Neural cell (in vitro differentiated cells): Measurements from ENCODE around the gene CSMD2. TPM values are rescaled to one million over a fixed set of nuclear protein-coding genes. Genes with fewer than 3 reads are reported as not detected.

ENCODE experiments used
- H2AFZ ChIP-seq: fragments of 200-600, 300-800 bp; sonication (generic), shearing (Covaris generic); 2 replicates; pipeline ENCODE4 v1.6.0; 2014; ENCODE audit warnings: low read depth, mild to moderate bottlenecking, antibody characterized with exemption, low read length, moderate library complexity
- H3F3A ChIP-seq: fragments of 200-600 bp; shearing (Covaris generic); 2 replicates; pipeline ENCODE4 v1.6.1; 2016; ENCODE audit warnings: mild to moderate bottlenecking, moderate library complexity, mixed read lengths, antibody characterized with exemption, low read length; ENCODE audit not compliant: insufficient read depth, poor library complexity, severe bottlenecking
- H3K27ac ChIP-seq: fragments of 200-600, 300-800 bp; sonication (generic), shearing (Covaris generic); 2 replicates; pipeline ENCODE4 v1.5.1; 2014; ENCODE audit warnings: mild to moderate bottlenecking, low read length, moderate library complexity
- H3K27me3 ChIP-seq: fragments of 300-800, 200-600 bp; sonication (generic), shearing (Covaris generic); 2 replicates; pipeline ENCODE4 v1.6.0; 2014; ENCODE audit warnings: mild to moderate bottlenecking, low read depth, low read length, moderate library complexity; ENCODE audit not compliant: insufficient read depth
- H3K36me3 ChIP-seq: fragments of 300-800, 200-600 bp; sonication (generic), shearing (Covaris generic); 2 replicates; pipeline ENCODE4 v1.5.1; 2014; ENCODE audit warnings: mild to moderate bottlenecking, antibody characterized with exemption, low read length, moderate library complexity; ENCODE audit not compliant: insufficient read depth
- H3K4me2 ChIP-seq: fragments of 300-800, 200-600 bp; sonication (generic), shearing (Covaris generic); 2 replicates; pipeline ENCODE4 v1.6.0; 2014; ENCODE audit warnings: mild to moderate bottlenecking, low read length
- H3K4me3 ChIP-seq: fragments of 300-800, 200-600 bp; sonication (generic), shearing (Covaris generic); 2 replicates; pipeline ENCODE4 v1.5.1; 2014; ENCODE audit warnings: mild to moderate bottlenecking, low read length, moderate library complexity
- H3K79me2 ChIP-seq: fragments of 200-600 bp; shearing (Covaris generic); replicated peaks from 2 replicates; pipeline ENCODE4 v1.6.0; 2014; ENCODE audit warnings: mild to moderate bottlenecking, low read length, moderate library complexity; ENCODE audit not compliant: insufficient read depth
- H3K9ac ChIP-seq: fragments of 300-800, 200-600 bp; sonication (generic), shearing (Covaris generic); 2 replicates; pipeline ENCODE4 v1.6.1; 2016; ENCODE audit warnings: mild to moderate bottlenecking, low read length, mixed read lengths
- H3K9me2 ChIP-seq: fragments of 200-600 bp; shearing (Covaris generic); 2 replicates; pipeline ENCODE4 v1.6.1; 2016; ENCODE audit warnings: mild to moderate bottlenecking, low read length, mixed read lengths; ENCODE audit not compliant: insufficient read depth
- H3K9me3 ChIP-seq: fragments of 200-600, 300-800 bp; sonication (generic), shearing (Covaris generic); 2 replicates; pipeline ENCODE4 v1.6.1; 2016; ENCODE audit warnings: mild to moderate bottlenecking, mixed run types, low read length, moderate library complexity, mixed read lengths
- H4K20me1 ChIP-seq: fragments of 200-600 bp; shearing (Covaris generic); 2 replicates; pipeline ENCODE4 v1.6.1; 2016; ENCODE audit warnings: mild to moderate bottlenecking, mixed run types; ENCODE audit not compliant: insufficient read depth
- CTCF ChIP-seq: fragments of 450-650 bp; IDR thresholded peaks from 2 replicates; pipeline ENCODE4 v1.5.1; 2014; ENCODE audit warnings: antibody characterized with exemption, mild to moderate bottlenecking, moderate library complexity; ENCODE audit not compliant: poor library complexity, severe bottlenecking
- EP300 ChIP-seq: fragments of 450-650 bp; conservative IDR thresholded peaks from 2 replicates; pipeline ENCODE4 v1.6.1; 2014; ENCODE audit warnings: antibody characterized with exemption, mild to moderate bottlenecking, moderate library complexity; ENCODE audit not compliant: poor library complexity, severe bottlenecking
- EZH2 ChIP-seq: fragments of 200-600, 300-800 bp; shearing (Covaris generic), sonication (generic); IDR thresholded peaks from 2 replicates; pipeline ENCODE4 v1.6.1; 2014; ENCODE audit warnings: antibody characterized with exemption, low read length, borderline replicate concordance, mild to moderate bottlenecking; ENCODE audit not compliant: insufficient read depth, poor library complexity, severe bottlenecking
- MXI1 ChIP-seq: fragments of 450-650 bp; conservative IDR thresholded peaks from 2 replicates; pipeline ENCODE4 v1.6.1; 2014; ENCODE audit warnings: antibody characterized with exemption, mild to moderate bottlenecking; ENCODE audit not compliant: poor library complexity, severe bottlenecking
- POLR2AphosphoS5 ChIP-seq: IDR thresholded peaks from 2 replicates; pipeline ENCODE4 v1.6.1; 2012
- RAD21 ChIP-seq: fragments of 450-650 bp; conservative IDR thresholded peaks from 2 replicates; pipeline ENCODE4 v1.6.1; 2014; ENCODE audit warnings: antibody characterized with exemption, mild to moderate bottlenecking, moderate library complexity
- REST ChIP-seq: IDR thresholded peaks from 2 replicates; pipeline ENCODE4 v1.6.1; 2012; ENCODE audit warnings: borderline replicate concordance
- SMC3 ChIP-seq: fragments of 450-650 bp; conservative IDR thresholded peaks from 2 replicates; pipeline ENCODE4 v1.6.1; 2014; ENCODE audit warnings: antibody characterized with exemption, mild to moderate bottlenecking, moderate library complexity; ENCODE audit not compliant: poor library complexity
- TAF1 ChIP-seq: IDR thresholded peaks from 2 replicates; pipeline ENCODE4 v1.6.1; 2012; ENCODE audit warnings: low read depth
- polyA plus RNA-seq: library from polyadenylated mRNA; depleted of rRNA; stranded (reverse); fragments of >200 nt; gene quantifications from 2 replicates; pipeline ENCODE4 v1.2.3, GENCODE V29; 2014

The CSMD2 gene
- polyA plus RNA-seq, 1 donor from 2014 or later: 9.6 TPM

- no peaks in the 10 kb centered on the region for H3F3A ChIP-seq
- H3K79me2 ChIP-seq: no peaks in the 10 kb centered on the region
- peaks cover 4% of the 10 kb centered on the region for H3K36me3 ChIP-seq
- no peak overlapping the region for H3K4me2 ChIP-seq
- H2AFZ ChIP-seq: no peak overlapping the region
- no peaks in the 10 kb centered on the region for H4K20me1 ChIP-seq
- no peak overlapping the region for H3K27ac ChIP-seq
- no peak for TF ChIP-seq SMC3
- TF ChIP-seq EZH2: no peak
- TF ChIP-seq RAD21: no peak
- TF ChIP-seq POLR2AphosphoS5: no peak
- TF ChIP-seq TAF1: no peak
- TF ChIP-seq REST: no peak
- no peak for TF ChIP-seq CTCF
- TF ChIP-seq EP300: no peak
- TF ChIP-seq MXI1: no peak
- no peaks in the 10 kb centered on the region for H3K9me2 ChIP-seq
- no peak overlapping the region for H3K4me3 ChIP-seq
- no peak overlapping the region for H3K9ac ChIP-seq
- H3K9me3 ChIP-seq: no peaks in the 10 kb centered on the region
- no peaks in the 10 kb centered on the region for H3K27me3 ChIP-seq
Measured at GRCh38 chr1:33710967-33711366, 454.1 kb downstream of the CSMD2 start.

DNA sequence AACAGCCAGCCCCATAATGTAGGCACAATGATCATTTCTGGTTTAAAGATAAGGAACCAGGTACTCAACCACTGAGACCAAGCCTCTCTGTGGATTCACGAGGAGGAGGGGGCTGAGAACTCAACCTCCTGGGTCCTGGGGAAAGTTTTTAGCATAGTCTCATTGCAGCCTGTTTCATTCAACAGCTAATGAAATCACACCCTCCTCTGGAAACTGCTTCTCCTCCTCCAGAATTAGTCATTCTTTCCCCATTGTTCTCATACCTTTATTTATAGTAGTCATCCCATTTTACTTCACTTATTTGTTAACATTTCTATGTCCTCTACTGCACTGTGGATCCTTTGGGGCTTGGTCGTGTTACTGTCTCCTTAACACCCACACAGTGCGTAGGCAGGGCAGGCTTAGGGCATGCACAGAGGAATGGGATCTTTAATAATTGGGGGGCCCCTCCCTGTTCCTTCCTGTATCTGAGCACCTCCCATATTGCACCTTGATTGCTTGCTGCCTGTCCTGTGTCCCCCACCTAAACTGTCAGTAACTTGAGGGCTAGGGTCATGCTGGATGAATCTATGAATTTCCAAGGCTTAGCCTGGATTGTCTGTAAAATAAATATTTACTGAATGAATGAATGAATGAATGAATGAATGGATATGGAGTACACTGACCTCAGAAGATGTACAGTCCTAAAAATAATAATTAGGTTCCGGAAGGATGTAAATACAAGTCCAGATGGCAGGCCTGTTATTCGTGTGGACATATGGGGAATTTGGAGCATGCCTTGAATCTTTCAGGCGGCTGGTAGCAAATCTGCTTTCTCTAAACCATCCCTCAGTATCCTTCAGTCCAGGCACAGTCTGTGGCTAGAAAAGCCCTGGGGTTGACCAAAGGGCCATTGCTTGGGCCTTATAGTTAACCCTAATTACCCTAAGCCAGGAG, 455.0 kb downstream of the CSMD2 start:
- peaks cover 4% of the 10 kb centered on the region for H3K36me3 ChIP-seq
- H3F3A ChIP-seq: no peaks in the 10 kb centered on the region
- H2AFZ ChIP-seq: no peak overlapping the region
- no peak overlapping the region for H3K4me2 ChIP-seq
- H3K27ac ChIP-seq: no peak overlapping the region
- no peak overlapping the region for H3K9ac ChIP-seq
- no peak overlapping the region for H3K4me3 ChIP-seq
- no peaks in the 10 kb centered on the region for H4K20me1 ChIP-seq
- no peaks in the 10 kb centered on the region for H3K9me2 ChIP-seq
- H3K79me2 ChIP-seq: no peaks in the 10 kb centered on the region
- TF ChIP-seq SMC3 (no peak), EZH2 (no peak), POLR2AphosphoS5 (no peak)
- no peaks in the 10 kb centered on the region for H3K27me3 ChIP-seq
- H3K9me3 ChIP-seq: no peaks in the 10 kb centered on the region
